GM21360 (cell line): ENCODE measurements around the gene MEIOB.
"Not testable (repeated sequence)": the region's sequence is repeated elsewhere in the genome, so short reads cannot be mapped to it uniquely, and the experiment has no call there.

Experiments
- ATAC-seq: cut with Tn5 transposase; IDR thresholded peaks from one replicate; pipeline ENCODE4 v1.9.1; 2021; ENCODE audit warnings: mild to moderate bottlenecking, moderate library complexity; ENCODE audit not compliant: unreplicated experiment

MEIOB gene

GRCh38 chr16:1816396-1817275, 55.3 kb downstream of the MEIOB start:
- ATAC-seq, result no peak

GRCh38 chr16:1815461-1815860, 56.5 kb downstream of the MEIOB start:
- ATAC-seq, result no peak

GRCh38 chr16:1812732-1813163, 59.2 kb downstream of the MEIOB start:
- no peak for ATAC-seq

DNA sequence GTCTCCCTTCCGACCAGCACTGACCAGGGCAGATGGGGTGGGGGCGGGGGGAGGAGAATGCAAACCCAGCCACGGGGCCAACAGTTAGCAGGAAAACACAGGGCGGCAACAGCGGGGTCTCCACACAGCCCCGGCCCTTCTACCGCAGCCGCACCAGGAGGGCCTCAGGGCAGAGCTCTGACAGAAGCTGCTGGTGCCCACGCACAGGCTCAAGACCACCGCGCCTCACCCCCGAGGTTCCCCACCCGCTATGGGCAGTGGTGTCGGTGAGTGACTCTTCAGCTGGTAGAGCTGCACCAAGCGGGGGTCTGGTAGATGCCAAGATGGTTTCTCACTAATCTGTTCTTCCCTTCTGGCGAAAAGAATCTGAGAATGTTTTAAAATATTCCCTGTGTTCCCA, 61.4 kb downstream of the MEIOB start:
- no peak for ATAC-seq

DNA sequence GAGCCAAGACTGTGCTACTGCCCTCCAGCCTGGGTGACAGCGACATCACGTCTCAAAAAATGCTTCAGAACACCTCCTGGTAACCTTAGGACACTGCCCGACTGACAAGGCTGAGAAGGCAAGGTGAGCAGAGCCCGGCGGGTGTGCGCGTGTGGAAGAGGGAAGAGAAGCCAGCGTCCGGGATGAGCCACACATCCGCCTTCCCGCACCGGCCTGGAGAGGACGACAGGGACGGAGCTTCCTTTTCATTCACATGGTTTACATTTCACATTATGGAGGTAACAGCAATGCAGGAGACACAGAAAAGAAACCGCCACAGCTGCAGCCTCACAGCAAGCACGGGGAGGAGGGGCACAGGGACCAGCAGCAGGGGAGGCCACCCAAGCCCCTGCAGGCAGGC, 61.9 kb downstream of the MEIOB start:
- no peak for ATAC-seq

DNA sequence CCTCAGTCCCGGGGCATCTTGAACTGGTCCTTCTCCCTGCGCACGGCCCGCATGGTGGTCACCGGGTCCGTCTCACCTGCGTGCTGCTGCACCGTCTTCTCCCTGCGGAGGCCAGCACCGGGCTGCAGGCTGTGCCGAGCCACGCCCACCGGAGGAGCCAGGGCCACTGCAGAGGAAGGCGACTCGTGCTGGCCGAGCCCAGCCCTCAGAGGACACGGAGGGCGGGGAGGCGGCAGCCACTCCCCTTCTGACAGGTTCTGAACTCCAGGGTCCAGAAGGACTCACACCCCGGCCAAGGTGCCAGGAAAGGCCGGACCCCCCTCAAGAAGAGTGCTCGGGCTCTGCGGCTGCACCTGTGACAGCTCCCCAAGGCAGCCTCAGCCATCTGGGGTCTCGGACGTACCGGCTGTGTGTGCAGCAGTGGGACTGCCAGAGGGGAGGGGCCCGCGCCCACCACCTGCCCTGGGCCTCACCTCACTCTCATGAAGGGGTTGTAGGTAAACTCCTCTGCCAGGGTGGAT, 62.6 kb downstream of the MEIOB start:
- no peak for ATAC-seq

DNA sequence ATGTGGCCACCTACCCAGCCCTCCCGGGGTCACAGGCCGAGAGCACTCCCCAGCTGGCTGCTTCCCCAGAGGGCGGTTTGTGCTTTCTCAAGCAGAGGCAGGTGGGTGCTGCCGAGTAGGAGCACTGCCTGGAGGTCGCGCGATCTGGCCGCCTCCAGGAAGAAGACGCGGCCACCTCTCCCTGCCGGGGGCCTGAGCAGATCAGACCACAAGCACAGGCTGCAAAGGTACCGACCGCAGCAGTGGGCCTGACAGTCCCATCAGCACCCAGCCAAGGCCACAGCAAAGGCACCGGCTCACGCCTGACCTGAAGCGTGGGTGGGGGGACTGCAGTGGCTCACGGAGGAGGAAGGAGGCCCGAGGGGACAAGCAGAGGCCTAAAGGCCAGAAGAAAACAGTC, 63.3 kb downstream of the MEIOB start:
- no peak for ATAC-seq

- no peak for ATAC-seq
Observed at GRCh38 chr16:1807626-1808025, 64.3 kb downstream of the MEIOB start.

- ATAC-seq, result no peak
Observed at GRCh38 chr16:1800701-1801100, 71.3 kb downstream of the MEIOB start.

GRCh38 chr16:1799263-1799662, 72.7 kb downstream of the MEIOB start:
- ATAC-seq, result not testable (repeated sequence)

DNA sequence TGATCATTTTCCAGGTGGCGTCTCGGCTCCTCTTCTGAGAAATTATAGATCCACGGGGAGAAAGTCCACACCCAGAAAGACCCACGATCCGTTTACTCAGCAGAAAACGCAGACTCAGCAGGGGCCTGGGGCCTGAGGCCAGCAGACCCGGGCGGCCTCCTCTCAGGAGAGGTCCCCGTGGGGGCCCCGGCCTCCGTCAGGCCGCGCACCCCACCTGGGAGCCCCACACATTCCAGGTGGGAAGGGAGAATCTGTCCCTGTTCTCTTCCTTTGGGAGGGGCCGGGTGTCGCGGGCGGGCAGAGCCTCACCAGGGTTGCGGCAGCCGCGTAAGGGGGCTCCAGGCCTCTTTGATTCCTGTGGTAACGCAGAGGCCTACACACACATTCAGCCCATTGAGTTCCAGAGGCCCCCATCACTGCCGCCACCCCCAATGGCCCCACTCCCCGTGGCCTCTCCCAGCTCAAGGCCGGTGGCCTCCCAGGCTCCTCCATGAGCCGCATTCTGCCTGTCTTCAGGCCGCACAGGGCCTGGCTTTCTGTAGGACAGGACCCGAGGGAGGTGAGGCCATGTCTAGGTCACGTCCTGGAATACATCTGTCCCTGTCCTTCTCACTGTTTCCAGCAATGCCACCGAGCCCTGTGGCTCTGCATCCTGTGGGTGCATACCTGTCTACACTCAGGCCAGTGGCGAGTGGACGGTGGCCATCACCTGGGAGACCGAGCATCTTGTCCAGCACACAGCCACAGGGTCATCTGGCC, 76.9 kb downstream of the MEIOB start:
- ATAC-seq, result no peak

GRCh38 chr16:1794221-1794871, 77.6 kb downstream of the MEIOB start:
- no peak for ATAC-seq

- no peak for ATAC-seq
Observed at GRCh38 chr16:1793578-1794220, 78.3 kb downstream of the MEIOB start, which contains the start of gene IGFALS. Gene IGFALS (minus strand): TSS chr16:1793705. CDS start chr16:1793652, 53 bp downstream.

- ATAC-seq, result no peak
Observed at GRCh38 chr16:1792836-1793577, 79.0 kb downstream of the MEIOB start.

DNA sequence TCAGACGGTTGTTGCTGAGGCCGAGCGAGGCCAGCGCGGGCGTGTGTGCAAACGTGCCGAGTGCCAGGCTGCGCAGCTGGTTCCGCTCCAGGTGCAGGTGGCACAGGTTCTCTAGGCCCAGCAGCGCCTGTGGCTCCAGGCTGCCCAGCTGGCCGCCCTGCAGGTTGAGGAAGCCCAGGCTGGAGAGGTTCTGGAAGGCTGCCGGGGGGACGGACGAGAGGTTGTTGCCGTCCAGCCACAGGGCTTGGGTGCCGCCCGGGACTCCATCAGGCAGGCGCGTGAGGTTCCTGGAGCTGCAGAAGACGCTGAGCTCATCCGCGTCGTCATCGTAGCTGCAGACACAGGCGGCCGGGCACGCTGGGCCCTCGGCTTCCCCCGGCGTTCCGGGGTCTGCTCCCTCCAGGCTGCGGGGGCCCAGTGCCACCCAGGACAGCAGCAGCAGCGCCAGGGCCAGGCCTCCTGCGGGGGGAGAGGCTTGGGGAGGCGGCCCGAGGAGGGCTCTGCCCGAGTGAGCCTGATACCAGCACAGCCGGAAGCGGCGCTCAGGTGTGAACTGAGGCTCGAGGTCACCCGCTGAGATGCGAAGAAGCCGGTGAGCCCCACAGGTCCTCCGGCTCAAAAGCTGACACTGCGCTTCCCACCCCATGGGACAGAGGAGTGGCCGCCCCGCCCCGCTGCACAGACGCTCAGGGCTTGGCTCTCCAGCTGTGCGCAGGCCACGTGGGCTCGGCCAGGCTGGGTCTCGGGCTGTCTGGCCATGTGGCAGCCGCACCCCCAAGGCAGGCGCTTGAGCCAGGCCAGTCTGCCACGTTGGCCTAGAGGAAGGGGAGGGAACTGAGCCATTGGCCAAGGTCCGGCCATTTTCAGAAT, 79.8 kb downstream of the MEIOB start:
- ATAC-seq, result no peak

DNA sequence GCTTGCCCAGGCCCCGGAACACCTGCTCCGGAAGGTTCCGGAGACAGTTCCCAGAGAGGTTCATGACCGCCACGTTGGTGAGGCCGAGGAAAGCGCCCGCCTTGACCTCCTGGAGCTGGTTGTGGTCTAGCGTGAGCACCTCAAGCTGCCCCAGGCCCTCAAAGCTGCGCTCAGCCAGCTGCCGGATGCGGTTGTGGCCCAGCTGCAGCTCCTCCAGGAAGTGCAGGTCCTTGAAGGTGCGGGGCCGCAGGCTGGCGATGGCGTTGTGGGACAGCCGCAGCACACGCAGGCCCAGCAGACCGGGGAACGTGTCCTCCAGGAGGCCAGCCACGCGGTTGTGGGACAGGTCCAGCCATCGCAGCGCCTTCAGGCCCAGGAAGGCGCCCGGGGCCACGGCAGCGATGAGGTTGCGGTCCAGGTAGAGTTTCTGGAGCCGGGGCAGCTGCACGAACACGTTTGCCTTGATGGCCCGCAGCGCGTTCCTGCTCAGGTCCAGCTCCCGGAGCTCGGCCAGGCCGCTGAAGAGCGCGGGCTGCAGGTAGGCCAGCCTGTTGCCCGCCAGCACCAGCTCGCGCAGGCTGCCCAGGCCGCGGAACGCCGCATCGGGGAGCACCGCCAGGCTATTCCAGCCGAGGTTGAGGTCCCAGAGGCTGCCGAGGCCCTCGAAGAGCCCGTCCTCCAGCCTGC, 80.6 kb downstream of the MEIOB start:
- ATAC-seq, result no peak

DNA sequence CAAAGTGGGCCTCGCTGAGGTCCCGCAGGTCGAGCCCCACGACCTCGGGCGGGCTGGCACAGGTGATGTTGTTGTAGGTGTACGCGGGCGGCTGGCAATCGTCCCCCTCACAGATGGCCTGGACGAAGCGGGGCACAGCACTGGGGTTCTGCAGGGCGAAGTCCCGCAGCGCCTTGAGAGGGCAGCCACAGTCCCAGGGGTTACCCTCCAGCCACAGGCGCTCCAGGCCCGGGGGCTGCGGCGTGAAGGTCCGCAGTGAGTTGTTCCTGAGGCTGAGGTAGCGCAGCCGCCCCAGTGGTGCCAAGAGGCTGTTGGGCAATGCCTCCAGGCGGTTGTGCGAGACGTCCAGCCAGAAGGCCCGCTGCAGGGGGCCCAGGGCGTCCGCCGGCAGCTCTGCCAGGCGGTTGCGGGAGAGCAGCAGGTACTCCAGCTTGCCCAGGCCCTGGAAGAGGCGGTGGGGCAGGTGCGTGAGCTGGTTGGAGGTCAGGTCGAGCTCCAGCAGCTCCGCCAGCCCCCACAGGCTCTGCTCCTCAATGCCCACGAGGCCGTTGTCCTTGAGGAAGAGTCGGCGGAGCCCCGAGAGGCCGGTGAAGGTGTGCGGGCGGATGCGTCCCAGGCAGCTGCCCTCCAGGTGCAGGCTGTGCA, 81.2 kb downstream of the MEIOB start:
- no peak for ATAC-seq

GRCh38 chr16:1790261-1790610, 81.7 kb downstream of the MEIOB start:
- ATAC-seq, result no peak
